HG02571 (cell line): ENCODE results near the gene RTP5.

Source experiments
- ATAC-seq: cut with Tn5 transposase; IDR thresholded peaks from one replicate; pipeline ENCODE4 v1.9.1; 2021; ENCODE audit warnings: mild to moderate bottlenecking, moderate library complexity; ENCODE audit not compliant: unreplicated experiment

RTP5 gene

GRCh38 chr2:241843321-241844065 is 26.0 kb upstream of the RTP5 start:
- no peak for ATAC-seq

- ATAC-seq, result peak; percentile 73
Observed at GRCh38 chr2:241844066-241844728, 25.3 kb upstream of the RTP5 start.

- ATAC-seq, result no peak
Observed at GRCh38 chr2:241844831-241845578, 24.5 kb upstream of the RTP5 start.

- no peak for ATAC-seq
Observed at GRCh38 chr2:241846406-241846805, 23.1 kb upstream of the RTP5 start.

- ATAC-seq, result no peak
Observed at GRCh38 chr2:241848761-241849615, 20.5 kb upstream of the RTP5 start.

- ATAC-seq, result no peak
Observed at GRCh38 chr2:241849616-241850543, 19.6 kb upstream of the RTP5 start.

GRCh38 chr2:241850544-241851324 is 18.8 kb upstream of the RTP5 start:
- no peak for ATAC-seq

GRCh38 chr2:241851325-241852115 is 18.0 kb upstream of the RTP5 start:
- ATAC-seq, result no peak

GRCh38 chr2:241852116-241852980 is 17.2 kb upstream of the RTP5 start:
- ATAC-seq, result no peak

GRCh38 chr2:241852981-241853631 is 16.4 kb upstream of the RTP5 start:
- no peak for ATAC-seq

- no peak for ATAC-seq
Observed at GRCh38 chr2:241853651-241854341, 15.7 kb upstream of the RTP5 start.

GRCh38 chr2:241854342-241855244 is 14.9 kb upstream of the RTP5 start:
- no peak for ATAC-seq

GRCh38 chr2:241855245-241855887 is 14.2 kb upstream of the RTP5 start:
- no peak for ATAC-seq

- ATAC-seq, result no peak
Observed at GRCh38 chr2:241855888-241856422, 13.6 kb upstream of the RTP5 start.
